BJ (cell line): Measurements from ENCODE around the gene TAS2R40. TPM values are rescaled to one million over a fixed set of nuclear protein-coding genes. Genes with fewer than 3 reads are reported as not detected.

Experiments
- CTCF ChIA-PET: fragments of 350-600 bp; formaldehyde crosslinking; extraction: SDS; loops from one replicate; lab custom pipeline; 2021; ENCODE audit warnings: antibody characterized with exemption, inconsistent platforms; lab: Yijun Ruan, JAX
- POLR2A ChIA-PET: fragments of 300-600 bp; sonication (Branson Sonifier 250); formaldehyde crosslinking; extraction: SDS; loops from one replicate; lab custom pipeline; 2021; ENCODE audit warnings: antibody characterized with exemption; lab: Charles Lee
- DNase-seq: peaks from one replicate; pipeline ENCODE4 v3.0.0-alpha.2; 2011; ENCODE audit warnings: low read depth
- H3K27me3 ChIP-seq: 2 replicates; pipeline ENCODE4 v1.6.0; 2011; ENCODE audit warnings: low read length; ENCODE audit not compliant: control insufficient read depth, insufficient read depth
- H3K36me3 ChIP-seq: 2 replicates; pipeline ENCODE4 v1.5.1; 2011; ENCODE audit warnings: low read length; ENCODE audit not compliant: control insufficient read depth, insufficient read depth
- H3K4me3 ChIP-seq: 2 replicates; pipeline ENCODE4 v1.5.1; 2011; ENCODE audit warnings: low read depth, mild to moderate bottlenecking, control low read depth, low read length
- polyA plus RNA-seq: library from polyadenylated mRNA; depleted of rRNA; stranded (reverse); fragments of >200 nt; gene quantifications from 2 replicates; pipeline ENCODE4 v1.2.3, GENCODE V29; 2011
- TF ChIP-seq, protein P1 (sequence below): IDR thresholded peaks from 2 replicates; pipeline ENCODE4 v1.5.1; 2011; ENCODE audit warnings: low read depth, mild to moderate bottlenecking, control low read depth, inconsistent platforms, low read length, moderate library complexity; ENCODE audit not compliant: insufficient read depth

TAS2R40 gene
- polyA plus RNA-seq, 1 experiment: not detected

DNA sequence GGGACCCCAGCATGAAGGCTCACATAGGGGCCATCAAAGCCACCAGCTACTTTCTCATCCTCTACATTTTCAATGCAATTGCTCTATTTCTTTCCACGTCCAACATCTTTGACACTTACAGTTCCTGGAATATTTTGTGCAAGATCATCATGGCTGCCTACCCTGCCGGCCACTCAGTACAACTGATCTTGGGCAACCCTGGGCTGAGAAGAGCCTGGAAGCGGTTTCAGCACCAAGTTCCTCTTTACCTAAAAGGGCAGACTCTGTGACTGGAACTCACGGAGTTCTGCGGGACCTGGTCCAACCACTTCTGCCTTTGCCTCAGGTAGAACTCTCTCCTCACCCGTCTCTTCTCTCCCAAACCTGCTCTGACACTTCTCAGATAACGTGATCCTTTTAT lies 945 bp downstream of the TAS2R40 start:
- TF ChIP-seq, protein P1, sequence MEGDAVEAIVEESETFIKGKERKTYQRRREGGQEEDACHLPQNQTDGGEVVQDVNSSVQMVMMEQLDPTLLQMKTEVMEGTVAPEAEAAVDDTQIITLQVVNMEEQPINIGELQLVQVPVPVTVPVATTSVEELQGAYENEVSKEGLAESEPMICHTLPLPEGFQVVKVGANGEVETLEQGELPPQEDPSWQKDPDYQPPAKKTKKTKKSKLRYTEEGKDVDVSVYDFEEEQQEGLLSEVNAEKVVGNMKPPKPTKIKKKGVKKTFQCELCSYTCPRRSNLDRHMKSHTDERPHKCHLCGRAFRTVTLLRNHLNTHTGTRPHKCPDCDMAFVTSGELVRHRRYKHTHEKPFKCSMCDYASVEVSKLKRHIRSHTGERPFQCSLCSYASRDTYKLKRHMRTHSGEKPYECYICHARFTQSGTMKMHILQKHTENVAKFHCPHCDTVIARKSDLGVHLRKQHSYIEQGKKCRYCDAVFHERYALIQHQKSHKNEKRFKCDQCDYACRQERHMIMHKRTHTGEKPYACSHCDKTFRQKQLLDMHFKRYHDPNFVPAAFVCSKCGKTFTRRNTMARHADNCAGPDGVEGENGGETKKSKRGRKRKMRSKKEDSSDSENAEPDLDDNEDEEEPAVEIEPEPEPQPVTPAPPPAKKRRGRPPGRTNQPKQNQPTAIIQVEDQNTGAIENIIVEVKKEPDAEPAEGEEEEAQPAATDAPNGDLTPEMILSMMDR: no peak
- ChIA-PET POLR2A (no interaction called here), CTCF (interaction anchor here (11.5 kb wide), 1 partner anchor 216 kb away, joined by 392 read pairs; no protein-coding TSS in a partner anchor)
- Histone ChIP-seq H3K27me3 (peaks cover 4% of the 10 kb centered on the region), H3K36me3 (no peaks in the 10 kb centered on the region), H3K4me3 (no peak overlapping the region)
- DNase-seq: no peak

DNA sequence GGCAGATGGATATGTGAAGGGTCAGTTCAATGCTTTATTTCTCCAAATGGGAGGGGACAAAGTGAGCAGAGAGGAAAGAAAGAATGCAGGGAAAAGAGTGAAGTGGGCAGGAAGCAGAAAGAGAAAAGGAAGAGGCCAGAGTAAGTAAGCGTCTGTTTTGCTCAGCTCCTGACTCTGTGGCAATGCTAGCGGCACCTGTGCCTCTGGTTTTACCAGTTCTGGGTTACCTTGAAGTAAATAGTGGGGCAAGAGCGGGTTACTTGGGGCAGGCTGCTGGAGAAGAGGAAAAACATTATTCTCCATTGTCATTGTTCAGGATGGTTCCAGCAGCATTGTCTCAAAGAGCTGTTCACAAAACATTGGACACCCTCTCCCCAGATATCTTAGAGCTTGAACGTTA lies 1.9 kb downstream of the TAS2R40 start:
- H3K27me3 ChIP-seq: peaks cover 4% of the 10 kb centered on the region
- POLR2A ChIA-PET: no interaction called here
- DNase-seq: no peak
- CTCF ChIA-PET: interaction anchor here (0.9 to 11.5 kb wide), 3 partner anchors 8 to 366 kb away, joined by 3 to 392 read pairs (median 7); no protein-coding TSS in a partner anchor
- no peaks in the 10 kb centered on the region for H3K36me3 ChIP-seq
- TF ChIP-seq, protein P1: no peak
- H3K4me3 ChIP-seq: no peak overlapping the region

DNA sequence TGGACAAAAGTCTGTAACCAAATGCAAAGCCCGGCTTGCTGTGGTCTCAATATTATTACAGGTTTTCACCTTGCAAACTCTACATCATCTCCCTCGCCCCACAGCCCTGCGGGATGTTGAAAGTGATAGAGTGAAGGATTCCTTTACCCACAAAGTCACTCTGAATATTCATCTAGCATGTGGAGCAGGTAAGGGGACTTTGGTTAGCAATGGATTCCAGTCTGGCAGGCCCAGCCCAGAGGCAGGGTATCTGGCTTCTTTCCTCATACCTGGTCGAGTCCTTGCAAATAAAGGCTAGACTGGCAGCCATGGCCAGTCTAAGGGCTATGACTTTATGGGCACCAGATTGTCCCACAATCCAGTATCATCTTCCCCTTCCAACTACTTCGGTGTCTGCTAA lies 3.2 kb downstream of the TAS2R40 start:
- DNase-seq: no peak
- H3K36me3 ChIP-seq: no peaks in the 10 kb centered on the region
- ChIA-PET CTCF (interaction anchor here (1.9 to 11.5 kb wide), 2 partner anchors 10 to 218 kb away, joined by 7 to 392 read pairs; no protein-coding TSS in a partner anchor), POLR2A (no interaction called here)
- TF ChIP-seq, protein P1: no peak
- peaks cover 4% of the 10 kb centered on the region for H3K27me3 ChIP-seq
- no peak overlapping the region for H3K4me3 ChIP-seq

DNA sequence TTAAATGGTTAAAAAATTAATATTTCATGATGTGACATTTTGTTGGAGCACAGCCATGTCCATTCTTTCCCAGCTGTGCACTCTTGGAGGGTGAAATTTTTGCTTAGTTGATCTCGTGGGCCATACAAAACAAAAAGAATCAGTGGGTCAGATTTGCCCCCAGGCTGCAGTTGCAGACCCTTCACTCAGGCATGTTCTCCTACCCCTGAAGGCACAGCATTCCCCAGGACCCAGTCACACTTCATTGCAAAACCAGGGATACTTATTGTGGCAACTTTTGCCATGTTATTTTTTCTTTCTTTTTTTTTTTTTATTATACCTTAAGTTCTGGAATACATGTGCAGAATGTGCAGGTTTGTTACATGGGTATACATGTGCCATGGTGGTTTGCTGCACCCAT lies 6.0 kb downstream of the TAS2R40 start:
- H3K36me3 ChIP-seq: no peaks in the 10 kb centered on the region
- ChIA-PET POLR2A (no interaction called here), CTCF (interaction anchor here (0.7 to 2.7 kb wide), 3 partner anchors 13 to 708 kb away, joined by 3 to 9 read pairs (median 4); no protein-coding TSS in a partner anchor)
- TF ChIP-seq, protein P1: no peak
- no peak overlapping the region for H3K4me3 ChIP-seq
- H3K27me3 ChIP-seq: peaks cover 1% of the 10 kb centered on the region; the same call in 1 of the 2 replicates
- DNase-seq: no peak

DNA sequence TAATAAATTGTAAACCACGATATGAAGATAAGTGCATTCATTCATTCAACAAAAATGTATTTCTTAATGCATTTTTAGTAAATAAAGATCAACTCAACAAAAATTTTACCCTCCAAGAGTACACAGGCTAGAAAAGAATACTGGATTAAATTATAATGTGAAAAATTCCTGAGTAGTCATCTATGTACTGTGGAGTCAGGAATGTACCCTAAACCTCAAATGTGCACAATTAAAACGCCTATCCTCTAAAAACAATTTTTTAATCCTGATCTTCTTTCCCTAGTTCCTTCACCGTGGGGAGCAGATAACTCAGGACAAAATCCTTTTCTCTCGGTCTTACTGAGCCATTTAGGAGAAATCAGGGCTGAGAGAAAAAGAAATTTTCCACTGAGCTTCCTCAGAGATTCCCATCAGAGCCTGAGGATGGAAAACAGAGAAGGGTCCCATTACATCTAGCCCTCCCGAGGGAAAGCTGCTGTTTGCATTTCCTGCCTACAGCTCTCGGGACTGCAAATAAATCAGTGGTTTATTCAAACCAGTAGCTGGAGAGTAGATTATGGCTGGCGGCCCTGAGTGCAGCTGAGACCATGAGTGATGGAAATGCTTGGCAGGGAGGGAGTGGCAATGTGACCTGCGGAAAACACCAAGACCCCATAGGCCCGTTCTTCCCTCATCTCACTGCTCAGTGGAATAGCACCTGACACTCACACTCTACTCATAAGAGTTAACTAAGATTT lies 7.4 kb downstream of the TAS2R40 start:
- Histone ChIP-seq H3K36me3 (no peaks in the 10 kb centered on the region), H3K27me3 (no peaks in the 10 kb centered on the region), H3K4me3 (no peak overlapping the region)
- DNase-seq: no peak
- TF ChIP-seq, protein P1: no peak
- ChIA-PET CTCF (interaction anchor here (0.5 to 2.7 kb wide), 5 partner anchors 10 to 899 kb away, joined by 3 to 9 read pairs (median 5); no protein-coding TSS in a partner anchor), POLR2A (no interaction called here)
